Stromal cell of bone marrow (primary cell): ENCODE measurements around the gene SERPINB12.
A peak's percentile ranks its signal among the peaks of the same experiment; 100 is the strongest.

Experiments used
- DNase-seq: peaks from one replicate; pipeline ENCODE4 v3.0.0-alpha.2; 2012; ENCODE audit warnings: low read depth

Gene SERPINB12

DNA sequence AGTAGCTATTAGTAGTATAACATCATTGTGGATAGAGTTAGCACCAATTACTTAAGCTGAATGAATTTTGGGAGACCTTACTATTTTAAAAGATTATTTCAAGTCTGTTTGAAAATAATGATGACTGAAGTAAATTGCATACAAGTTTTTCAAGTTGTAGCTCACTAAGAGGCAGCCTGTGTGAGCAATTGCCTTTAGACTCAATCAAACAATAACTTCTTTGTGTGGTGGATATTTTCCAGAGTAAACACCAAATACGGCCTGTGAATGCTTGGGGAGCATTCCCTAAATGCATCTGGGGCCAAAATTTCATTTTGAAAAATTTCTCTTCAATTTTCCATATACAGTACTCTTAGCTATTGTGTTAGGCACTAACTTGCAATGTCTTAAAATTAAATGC, 7.9 kb downstream of the SERPINB12 start:
- DNase-seq: no peak

DNA sequence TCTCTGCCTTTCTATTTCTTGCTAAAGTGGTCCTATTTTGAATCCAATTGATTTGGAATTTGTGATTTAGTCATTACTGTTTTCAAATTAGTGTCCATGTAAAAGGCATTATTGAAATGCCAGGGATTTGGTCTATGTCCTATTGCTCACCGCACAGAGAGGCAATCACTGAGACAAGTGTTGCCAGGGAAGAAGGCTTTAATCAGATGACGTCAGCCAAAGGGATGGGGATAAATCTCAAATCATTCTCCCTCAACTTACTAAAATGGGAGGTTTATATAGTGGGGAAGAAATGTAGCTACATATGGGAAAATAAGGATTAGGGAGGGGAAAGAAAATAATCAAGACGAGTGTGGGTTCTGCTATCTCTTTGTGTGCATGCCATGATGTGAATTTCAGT, 9.6 kb downstream of the SERPINB12 start:
- DNase-seq: no peak

DNA sequence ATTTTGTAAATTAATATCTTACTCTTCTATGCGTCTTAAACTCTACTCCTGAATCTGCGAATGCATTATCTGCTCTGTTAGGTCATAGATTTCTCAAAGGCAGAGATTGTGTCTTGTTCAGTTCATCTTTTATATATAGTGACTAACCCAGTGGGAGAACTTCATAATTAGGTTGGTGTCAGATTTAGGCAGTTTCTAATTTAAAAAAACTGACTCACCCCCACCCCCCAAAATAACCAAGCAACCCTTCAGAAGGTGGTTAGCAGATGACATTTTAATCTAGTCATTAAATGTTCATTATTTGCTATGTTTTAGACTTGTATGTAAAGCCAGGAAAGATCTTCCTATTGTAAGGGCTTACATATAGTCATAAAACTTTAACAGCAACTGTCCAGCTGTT, 10.4 kb downstream of the SERPINB12 start:
- DNase-seq: no peak

DNA sequence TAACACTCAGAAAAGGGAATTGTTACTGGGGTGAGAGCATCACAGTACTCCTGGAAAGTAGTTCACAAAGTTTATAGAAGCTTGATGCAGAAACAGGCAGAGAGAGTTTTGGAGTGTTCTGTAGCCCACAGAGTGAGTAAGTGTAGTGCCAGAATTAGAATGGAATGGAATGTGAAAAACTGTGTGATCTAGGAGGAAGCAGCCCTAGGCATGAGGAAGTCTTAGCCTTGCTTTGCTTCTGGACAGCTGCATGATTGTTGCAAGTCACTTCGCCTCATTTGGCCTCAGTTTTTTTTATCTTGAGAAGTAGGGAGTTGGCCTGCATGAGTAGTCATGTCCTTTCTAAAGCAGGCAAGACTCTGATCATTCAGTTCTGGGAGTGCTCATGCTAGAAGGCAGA, 10.9 kb downstream of the SERPINB12 start:
- peak; percentile 84 for DNase-seq

DNA sequence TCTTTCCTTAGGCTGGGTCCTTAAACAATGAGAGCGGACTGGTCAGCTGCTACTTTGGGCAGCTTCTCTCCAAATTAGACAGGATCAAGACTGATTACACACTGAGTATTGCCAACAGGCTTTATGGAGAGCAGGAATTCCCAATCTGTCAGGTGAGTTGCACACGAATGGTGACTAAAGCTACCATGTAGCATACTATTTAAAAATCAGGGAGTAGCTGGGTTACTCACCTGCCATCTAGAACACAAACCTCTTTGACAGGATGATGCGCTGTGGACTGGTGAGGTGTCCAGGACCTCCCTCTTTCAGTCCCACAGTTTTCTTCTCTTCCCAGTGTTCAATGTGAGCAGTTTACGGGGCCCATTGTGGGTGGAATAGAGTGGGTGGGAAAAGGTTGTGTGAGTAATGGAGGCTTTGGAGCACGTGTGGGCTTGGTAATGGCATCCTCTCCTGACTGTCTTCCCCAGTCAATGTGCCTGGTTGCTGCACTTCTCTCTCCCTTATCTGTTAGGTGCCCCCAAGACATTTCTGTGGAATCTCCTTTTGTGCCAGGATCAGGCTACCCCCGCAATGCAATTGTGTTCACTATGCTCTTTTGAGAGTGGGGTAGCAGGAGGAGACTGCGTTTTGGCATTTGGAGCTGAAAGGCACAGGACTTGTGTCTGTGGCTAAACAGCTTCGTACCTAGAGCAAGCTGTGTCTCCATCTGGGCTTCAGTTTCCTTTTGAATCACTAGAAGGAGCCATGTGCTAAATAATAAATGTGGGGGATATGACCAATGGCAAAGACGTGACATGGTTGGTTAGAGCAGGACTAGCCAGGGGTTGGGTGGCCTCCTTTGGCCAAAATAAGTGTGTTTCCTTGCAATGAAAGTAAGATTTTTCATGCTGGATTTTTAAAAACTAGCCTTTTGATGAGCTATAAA, 17.7 kb downstream of the SERPINB12 start:
- no peak for DNase-seq

DNA sequence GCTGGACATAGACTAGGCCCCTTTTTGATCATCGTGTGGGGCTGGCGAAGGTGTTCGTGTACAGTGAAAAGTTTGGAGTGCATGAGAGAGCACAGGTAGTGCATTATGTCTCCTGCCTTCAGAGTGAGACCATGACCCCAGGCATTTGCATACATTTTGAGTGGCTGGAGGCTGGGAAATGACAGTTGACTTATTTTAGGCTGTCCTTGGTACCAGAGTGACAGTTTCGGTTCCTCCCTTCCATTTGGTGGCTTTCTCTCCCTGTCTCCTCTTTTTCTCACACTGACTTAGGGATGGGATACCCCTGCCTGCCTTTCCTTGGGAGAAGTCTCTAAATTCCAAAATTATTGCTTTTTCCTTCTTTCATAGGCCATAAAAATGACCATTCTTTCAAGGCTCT, 20.1 kb downstream of the SERPINB12 start:
- no peak for DNase-seq

DNA sequence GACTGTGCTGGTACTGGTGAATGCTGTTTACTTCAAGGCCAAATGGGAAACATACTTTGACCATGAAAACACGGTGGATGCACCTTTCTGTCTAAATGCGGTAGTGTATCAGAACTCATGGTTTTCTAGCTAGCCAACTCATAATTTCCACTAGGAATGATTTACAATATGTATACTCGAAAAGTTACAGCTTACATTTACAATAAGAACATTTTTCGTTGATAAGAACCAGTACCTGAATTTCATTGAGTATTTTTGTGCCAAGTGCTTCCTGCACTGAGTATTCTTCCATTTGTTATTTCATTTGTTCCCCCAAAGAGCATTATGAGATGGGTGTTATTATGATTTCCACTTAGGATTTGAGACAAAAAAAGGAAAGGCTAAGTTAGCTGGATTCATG, 21.9 kb downstream of the SERPINB12 start:
- no peak for DNase-seq

DNA sequence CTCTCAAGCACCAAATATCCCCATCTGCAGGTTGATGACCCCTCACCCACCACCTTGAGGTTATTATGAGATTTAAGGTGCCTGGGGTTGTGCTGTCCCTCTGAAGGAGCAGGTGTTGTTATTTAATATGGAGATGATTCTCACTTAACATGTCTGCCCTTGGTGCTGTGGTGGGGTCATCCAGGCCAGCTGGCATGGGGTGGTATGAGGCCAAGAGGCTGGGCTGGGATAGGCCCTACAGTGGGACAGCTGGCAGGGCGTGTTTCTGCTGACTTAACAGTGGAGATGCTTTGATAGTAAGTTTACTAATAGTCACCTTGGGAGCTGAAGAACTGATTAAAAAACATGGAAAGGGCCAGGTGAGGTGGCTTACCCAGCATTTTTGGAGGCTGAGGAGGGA, 22.4 kb downstream of the SERPINB12 start:
- no peak for DNase-seq

DNA sequence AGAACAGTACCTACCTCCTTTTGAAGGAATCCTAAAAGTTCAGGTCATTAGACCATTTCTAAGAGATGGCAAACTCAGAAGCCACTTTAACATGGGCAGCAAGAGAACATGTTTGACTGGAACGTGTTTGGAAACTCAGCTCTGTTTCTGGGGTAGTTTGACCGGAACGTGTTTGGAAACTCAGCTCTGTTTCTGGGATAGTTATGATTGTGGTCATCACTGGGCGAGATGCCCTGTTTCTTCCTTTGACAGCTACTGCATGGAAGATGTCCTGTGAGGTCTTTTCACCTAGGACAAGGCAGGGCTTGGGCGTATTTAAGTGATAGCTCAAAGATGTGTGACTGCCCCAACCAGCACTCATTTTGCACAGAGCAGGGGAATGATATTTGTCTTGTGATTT, 25.1 kb downstream of the SERPINB12 start:
- no peak for DNase-seq

DNA sequence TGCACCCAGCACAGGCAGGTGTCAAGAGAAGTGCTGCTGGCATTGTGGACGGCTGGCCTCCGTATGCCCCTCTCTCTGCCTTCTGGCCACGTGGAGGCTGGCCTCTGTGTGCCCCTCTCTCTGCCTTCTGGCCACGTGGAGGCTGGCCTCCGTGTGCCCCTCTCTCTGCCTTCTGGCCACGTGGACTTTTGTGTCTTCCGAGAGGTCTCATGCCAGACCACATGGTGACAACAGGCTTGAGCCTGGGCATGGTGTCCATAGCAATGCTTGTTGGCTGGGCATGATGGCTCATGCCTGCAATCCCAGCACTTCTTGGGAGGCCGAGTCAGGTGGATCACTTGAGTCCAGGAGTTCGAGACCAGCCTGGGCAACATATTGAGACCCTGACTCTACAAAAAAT, 25.7 kb downstream of the SERPINB12 start:
- DNase-seq: no peak

DNA sequence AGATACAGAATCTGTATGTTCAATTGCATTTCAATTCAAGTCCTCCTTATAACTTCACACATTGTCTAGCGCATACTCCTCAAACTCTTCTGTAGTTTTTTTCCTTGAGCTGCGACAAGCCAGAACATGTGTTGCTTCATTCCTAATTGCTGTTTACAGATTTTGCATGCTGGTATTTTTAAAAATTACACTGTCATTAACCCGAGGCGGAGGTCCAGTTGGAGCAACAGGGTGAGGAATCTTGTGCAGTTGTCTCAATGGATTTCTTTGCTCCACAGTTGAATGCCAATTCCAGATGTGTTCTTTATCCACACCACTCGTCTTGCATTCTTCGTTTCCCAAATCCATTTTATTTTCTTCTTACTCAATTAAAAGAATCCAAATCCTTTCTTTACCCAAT, 28.6 kb downstream of the SERPINB12 start:
- DNase-seq: no peak

DNA sequence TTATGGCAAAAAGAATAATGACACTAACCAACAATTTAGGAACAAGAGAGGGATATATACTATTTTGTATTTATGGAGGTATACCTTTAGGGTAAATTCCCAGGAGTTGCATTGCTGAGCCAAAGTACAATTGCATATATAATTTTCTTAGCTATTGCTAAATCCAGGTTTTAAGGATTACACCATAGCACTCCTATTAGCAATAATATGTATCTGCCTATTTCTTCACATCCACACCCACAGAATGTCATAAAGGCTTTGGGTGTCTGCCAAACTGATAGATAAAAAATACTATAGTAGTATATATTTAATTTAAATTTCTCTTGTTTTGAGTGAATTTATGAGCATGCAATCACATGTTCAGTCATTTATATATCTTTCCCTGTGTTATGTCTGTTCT, 33.5 kb downstream of the SERPINB12 start:
- no peak for DNase-seq

DNA sequence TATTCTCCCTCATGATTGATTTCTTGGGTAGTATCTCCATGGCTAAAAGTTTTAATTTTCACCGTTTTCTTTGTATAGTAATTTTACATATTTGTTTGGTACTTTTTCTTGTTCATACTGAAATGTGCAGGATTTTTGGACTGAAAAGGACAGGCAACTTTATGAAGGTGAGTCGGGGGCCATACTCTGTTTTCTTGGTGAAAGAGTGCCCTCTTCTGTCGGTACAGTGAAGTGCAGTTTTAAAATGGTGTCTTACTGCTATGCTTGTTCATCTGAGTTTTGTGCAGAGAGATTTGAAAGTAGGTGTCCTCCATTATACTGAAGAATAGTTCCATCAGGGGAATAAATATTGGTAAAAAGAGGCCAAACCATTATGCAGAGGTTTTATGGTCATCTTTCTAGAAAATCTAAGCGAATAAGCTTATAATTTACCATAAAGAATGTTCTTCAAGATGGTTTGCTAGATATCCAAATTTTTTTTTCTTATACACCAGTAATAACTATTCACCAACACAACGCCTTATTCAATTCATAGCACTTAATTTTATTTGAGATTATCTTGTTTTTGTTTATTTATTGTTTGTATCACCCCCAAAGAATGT, 36.3 kb downstream of the SERPINB12 start:
- no peak for DNase-seq

DNA sequence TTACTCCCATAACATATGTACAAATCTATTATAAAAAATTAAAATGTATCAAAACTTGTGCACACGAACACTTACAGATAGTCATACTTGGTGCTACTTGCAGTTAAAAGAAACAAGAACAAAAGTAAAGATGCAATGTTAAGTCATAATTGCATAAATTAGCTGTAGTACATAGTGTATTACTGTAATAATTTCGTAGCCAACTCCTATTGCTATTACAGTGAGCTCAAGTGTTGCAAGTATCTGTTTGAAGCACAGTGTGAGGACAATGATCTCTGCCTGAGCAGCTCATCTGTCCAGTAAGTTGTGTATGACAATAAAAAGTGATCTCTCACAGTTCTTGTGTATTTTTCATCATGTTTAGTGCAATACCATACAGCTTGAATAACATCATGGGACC, 37.4 kb downstream of the SERPINB12 start:
- no peak for DNase-seq

DNA sequence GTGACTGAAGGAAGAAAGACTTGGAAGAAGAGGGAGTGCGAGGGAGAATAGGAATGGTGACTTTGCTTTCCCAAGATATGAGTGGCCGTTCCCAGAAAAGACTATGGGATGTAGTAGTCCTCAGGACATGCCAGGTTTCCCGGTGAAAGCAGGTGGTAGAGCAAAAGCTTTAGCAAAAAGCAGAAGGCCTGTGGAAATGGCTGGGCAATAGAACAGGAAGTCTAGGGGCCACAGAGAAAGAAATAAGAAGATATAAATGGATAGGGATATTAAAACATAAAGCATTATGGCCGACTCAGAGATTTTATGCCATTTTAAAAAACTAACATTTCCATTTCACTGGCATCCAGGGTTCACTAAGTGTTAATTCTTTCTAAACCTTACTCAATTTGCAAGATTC, 43.8 kb downstream of the SERPINB12 start:
- no peak for DNase-seq

DNA sequence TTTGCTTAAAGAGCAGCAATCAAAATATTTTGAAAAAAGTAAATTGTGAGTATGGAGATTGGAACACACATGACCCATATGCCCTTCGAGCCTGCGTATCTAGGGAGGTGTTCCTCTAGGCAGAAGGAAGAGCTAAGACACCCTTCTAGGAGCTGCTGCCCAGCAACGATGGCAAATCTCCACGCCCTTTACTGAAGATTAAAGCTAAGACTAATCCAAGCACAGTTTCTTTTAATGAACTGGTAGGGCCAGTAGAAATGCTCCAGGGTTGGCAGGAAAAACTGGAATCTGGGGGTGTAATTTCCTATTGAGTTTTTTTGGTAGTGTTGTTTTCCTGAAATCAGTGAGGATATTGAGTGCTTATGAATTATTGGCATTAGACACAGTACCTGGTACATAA, 44.3 kb downstream of the SERPINB12 start:
- DNase-seq: no peak

DNA sequence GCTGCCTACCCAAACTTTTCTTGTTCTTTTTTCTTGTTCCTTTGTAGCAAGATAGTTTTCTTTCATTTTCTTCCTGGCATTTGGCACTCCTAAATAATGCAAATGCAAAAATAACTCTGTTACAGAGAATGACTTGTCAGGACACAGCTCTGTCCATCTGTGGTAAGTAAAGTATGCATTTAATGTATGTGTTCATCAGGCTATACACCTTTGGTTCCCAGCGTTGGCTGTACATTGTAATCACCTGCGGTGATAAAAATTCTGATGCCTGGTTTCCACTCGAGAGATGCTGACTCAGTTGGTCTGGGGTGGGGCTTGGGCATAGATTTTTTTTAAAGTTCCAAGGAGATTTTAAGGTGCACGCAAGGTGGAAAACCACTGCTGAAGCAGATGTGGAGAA, 44.8 kb downstream of the SERPINB12 start, which contains the start of gene SERPINB13:
SERPINB13 (plus strand) TSS at position 378 of the 400 bp plus-strand sequence. CDS start 1,325 bp downstream, outside the sequence.
- DNase-seq: no peak

DNA sequence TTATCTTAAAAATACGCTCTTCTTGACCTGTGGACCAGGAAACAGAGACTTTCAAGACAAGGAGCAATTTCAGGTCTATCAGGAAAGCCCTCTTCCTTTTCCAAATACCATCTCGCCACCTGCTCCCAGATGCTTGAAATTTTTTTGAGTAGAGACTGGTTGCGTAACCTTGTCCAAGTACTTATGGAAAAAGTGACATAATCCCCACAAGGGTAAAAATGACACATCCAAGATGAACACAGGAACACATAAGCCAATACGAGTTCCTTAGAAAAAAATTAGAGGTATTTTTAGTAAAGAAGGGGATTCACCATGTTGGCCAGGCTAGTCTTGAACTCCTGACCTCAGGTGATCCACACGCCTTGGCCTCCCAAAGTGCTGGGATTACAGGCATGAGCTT, 46.7 kb downstream of the SERPINB12 start:
- no peak for DNase-seq

DNA sequence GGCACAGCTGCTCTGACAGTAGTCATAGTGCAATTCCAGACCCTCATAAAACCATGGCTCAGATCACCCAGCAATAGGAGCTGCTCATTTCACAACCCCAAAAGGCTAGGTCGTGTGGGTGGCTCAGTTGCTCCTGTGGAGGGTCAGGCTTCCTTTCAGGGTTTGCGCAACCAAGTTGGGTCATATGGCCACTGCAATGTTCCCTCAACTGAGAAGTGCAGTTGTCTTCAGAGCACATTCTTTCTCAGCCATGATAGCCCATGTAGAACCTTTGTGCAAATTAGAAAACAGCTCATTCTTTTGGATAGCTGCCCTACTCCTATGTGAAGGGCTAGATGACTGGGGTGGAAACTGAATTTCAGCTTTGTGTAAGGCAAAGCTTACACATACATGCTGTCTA, 48.2 kb downstream of the SERPINB12 start:
- DNase-seq: no peak

DNA sequence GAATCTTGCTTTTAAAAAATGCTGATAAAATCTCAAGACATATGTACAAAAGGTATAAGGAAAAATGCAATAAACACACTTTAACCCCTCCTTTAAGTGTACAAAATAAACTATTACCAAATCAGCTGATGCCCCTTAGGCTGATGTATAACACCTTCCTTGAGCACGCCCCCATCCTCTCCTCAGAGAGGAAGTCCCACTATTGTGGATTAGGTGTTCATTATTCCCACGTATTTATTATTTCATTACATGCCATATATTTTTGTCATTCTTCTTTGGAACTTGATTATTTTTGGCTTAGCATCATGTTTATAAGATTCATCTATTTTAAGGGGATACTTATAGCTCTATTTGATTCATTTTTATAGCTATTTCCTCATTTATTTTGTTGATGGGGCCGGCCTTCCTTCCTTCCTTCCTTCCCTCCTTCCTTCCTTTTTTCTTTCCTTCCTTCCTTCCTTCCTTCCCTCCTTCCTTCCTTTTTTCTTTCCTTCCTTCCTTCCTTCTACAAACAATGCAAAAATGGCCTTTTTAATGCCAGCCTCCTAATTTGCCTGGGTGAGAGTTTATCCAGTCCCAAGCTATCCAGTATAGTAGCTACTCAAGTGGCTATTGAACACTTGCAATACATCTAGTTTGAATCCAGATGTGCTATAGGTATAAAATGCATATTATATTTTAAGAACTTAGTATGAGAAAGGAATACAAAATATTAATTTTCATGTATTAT, 49.0 kb downstream of the SERPINB12 start:
- DNase-seq: no peak

DNA sequence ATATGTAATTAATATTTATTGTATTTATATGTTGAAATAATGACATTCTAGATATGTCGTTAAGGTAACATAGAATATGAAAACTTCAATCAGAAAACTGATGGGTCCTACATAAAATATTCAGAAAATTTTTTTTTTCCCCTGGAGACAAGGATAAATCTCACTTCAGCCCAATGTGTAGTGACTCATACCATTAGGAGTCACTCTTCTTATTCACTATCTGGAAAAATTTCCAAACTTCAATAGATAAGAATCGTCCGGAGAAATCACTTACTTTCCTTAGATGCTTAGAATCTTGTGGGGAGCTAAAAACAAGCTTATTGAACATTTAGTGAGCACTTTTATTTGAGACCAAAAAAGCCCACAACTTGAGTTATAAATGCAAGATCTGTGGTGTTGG, 49.6 kb downstream of the SERPINB12 start:
- DNase-seq: no peak

DNA sequence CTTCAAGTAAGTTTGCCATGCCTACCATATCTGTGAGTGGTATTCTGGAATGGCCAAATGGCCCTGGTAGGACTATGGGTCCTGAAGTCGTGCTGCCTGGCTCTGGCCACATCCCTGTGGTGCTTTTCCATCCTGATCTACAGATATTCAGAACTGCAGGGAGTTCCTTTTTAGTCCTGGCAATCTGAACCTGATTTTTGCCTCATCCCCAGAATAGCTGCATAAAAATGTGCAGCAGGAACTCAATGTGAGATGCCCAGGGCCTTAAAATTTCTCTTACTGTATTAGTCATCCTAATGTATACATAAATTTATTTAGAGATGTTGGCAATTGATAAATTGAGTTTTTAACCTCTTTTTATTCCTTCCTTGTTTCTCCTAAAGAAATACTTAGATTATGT, 50.3 kb downstream of the SERPINB12 start:
- DNase-seq: no peak

DNA sequence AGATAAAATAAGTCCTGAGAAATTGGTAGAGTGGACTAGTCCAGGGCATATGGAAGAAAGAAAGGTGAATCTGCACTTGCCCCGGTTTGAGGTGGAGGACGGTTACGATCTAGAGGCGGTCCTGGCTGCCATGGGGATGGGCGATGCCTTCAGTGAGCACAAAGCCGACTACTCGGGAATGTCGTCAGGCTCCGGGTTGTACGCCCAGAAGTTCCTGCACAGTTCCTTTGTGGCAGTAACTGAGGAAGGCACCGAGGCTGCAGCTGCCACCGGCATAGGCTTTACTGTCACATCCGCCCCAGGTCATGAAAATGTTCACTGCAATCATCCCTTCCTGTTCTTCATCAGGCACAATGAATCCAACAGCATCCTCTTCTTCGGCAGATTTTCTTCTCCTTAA, 54.8 kb downstream of the SERPINB12 start:
- DNase-seq: no peak
